A549 (cell line): Measurements from ENCODE around the gene CDH4. TPM values are rescaled to one million over a fixed set of nuclear protein-coding genes. Genes with fewer than 3 reads are reported as not detected.

Experiments
- ATAC-seq, 2 experiments: fragments of 200-7000 bp in 1 of 2; fragments of >200 bp in 1 of 2; cut with Nextera tagmentation in 1 of 2; cut with Tn5 transposase in 1 of 2; 3 replicates each; pipeline versions ENCODE4 v1.8.0 to v1.9.1; 2018 to 2020; ENCODE audit warnings: mild to moderate bottlenecking in 1 of 2, moderate library complexity in 1 of 2
- CTCF ChIA-PET: fragments of 300-600 bp; sonication (Branson Sonifier 250); formaldehyde crosslinking; extraction: SDS; loops from one replicate; lab custom pipeline; 2021; ENCODE audit warnings: antibody characterized with exemption, inconsistent platforms; lab: Yijun Ruan, JAX
- POLR2A ChIA-PET: fragments of 350-600 bp; formaldehyde crosslinking; extraction: SDS; loops from one replicate; lab custom pipeline; 2021; ENCODE audit warnings: antibody characterized with exemption, inconsistent platforms; lab: Yijun Ruan, JAX
- DNase-seq, 2 experiments: peaks; one replicate each; pipeline versions ENCODE4 v3.0.0 to v3.0.0-alpha.2; 2011 to 2016; ENCODE audit warnings: low read depth in 1 of 2, low spot score in 1 of 2
- FAIRE-seq: peaks from 2 replicates; lab custom pipeline; 2011; peaks lifted over from hg19 to GRCh38; lab: Jason Lieb, UNC
- H3K27ac ChIP-seq, 2 experiments: fragments of >200 bp; sonication (Bioruptor Twin); formaldehyde crosslinking; 3 replicates each; pipeline ENCODE4 v1.5.1; 2016 to 2017
- H3K4me1 ChIP-seq: fragments of >200 bp; sonication (Bioruptor Twin); formaldehyde crosslinking; 3 replicates; pipeline ENCODE4 v1.6.1; 2016
- H3K4me2 ChIP-seq: fragments of >200 bp; sonication (Bioruptor Twin); formaldehyde crosslinking; 3 replicates; pipeline ENCODE4 v1.6.1; 2016
- H3K4me3 ChIP-seq: fragments of >200 bp; sonication (Bioruptor Twin); formaldehyde crosslinking; 3 replicates; pipeline ENCODE4 v1.5.1; 2016
- H3K9me3 ChIP-seq: fragments of >200 bp; sonication (Bioruptor Twin); formaldehyde crosslinking; 3 replicates; pipeline ENCODE4 v1.6.1; 2016
- CBX8 ChIP-seq: fragments of 200-600 bp; sonication (generic); IDR thresholded peaks from 2 replicates; pipeline ENCODE4 v1.6.1; 2016
- E2F6 ChIP-seq: IDR thresholded peaks from 2 replicates; pipeline ENCODE4 v1.6.1; 2012; ENCODE audit warnings: low read depth, borderline replicate concordance
- FOSB ChIP-seq: fragments of 250-450 bp; sonication (Bioruptor Pico); IDR thresholded peaks from 2 replicates; pipeline ENCODE4 v1.5.0; 2020; ENCODE audit warnings: mild to moderate bottlenecking, moderate library complexity
- GATA3 ChIP-seq: IDR thresholded peaks from 2 replicates; pipeline ENCODE4 v1.6.1; 2012; ENCODE audit warnings: borderline replicate concordance
- HES2 ChIP-seq: fragments of >200 bp; sonication (Bioruptor Twin); formaldehyde crosslinking; IDR thresholded peaks from 2 replicates; pipeline ENCODE4 v1.6.1; 2016
- HEYL ChIP-seq: fragments of 250-450 bp; sonication (Bioruptor Pico); IDR thresholded peaks from 2 replicates; pipeline ENCODE4 v1.8.0; 2021; ENCODE audit warnings: mild to moderate bottlenecking, moderate library complexity
- HOXB13 ChIP-seq: fragments of 250-450 bp; sonication (Bioruptor Pico); IDR thresholded peaks from 2 replicates; pipeline ENCODE4 v1.5.0; 2020; ENCODE audit warnings: low read depth, mild to moderate bottlenecking, moderate library complexity
- KDM1A ChIP-seq: fragments of 200-600 bp; sonication (generic); IDR thresholded peaks from 2 replicates; pipeline ENCODE4 v1.6.1; 2016; ENCODE audit warnings: low read depth, mild to moderate bottlenecking
- MAX ChIP-seq: IDR thresholded peaks from 2 replicates; pipeline ENCODE4 v1.6.1; 2012
- RARB ChIP-seq: fragments of 250-450 bp; sonication (Bioruptor Pico); IDR thresholded peaks from 2 replicates; pipeline ENCODE4 v1.8.0; 2021; ENCODE audit warnings: mild to moderate bottlenecking, moderate library complexity
- REST ChIP-seq: fragments of 200-600 bp; sonication (generic); IDR thresholded peaks from 2 replicates; pipeline ENCODE4 v1.6.1; 2016; ENCODE audit warnings: antibody characterized with exemption, mild to moderate bottlenecking, moderate library complexity
- RFX5 ChIP-seq: fragments of 450-650 bp; IDR thresholded peaks from 2 replicates; pipeline ENCODE4 v1.7.1; 2014; ENCODE audit warnings: antibody characterized with exemption, mild to moderate bottlenecking, moderate library complexity
- RNF2 ChIP-seq: fragments of 200-600 bp; sonication (generic); IDR thresholded peaks from 2 replicates; pipeline ENCODE4 v1.6.1; 2016; ENCODE audit warnings: low read depth, mild to moderate bottlenecking, antibody characterized with exemption, moderate library complexity, borderline replicate concordance
- SMC3 ChIP-seq: fragments of >200 bp; sonication (Bioruptor Twin); formaldehyde crosslinking; IDR thresholded peaks from 3 replicates; pipeline ENCODE4 v1.6.1; 2018; ENCODE audit warnings: inconsistent platforms
- SREBF2 ChIP-seq: fragments of 450-650 bp; IDR thresholded peaks from 2 replicates; pipeline ENCODE4 v1.6.1; 2014; ENCODE audit warnings: mild to moderate bottlenecking, moderate library complexity
- TFCP2L1 ChIP-seq: fragments of 250-450 bp; sonication (Bioruptor Pico); IDR thresholded peaks from 2 replicates; pipeline ENCODE4 v1.5.0; 2021; ENCODE audit warnings: mild to moderate bottlenecking
- ZC3H11A ChIP-seq: fragments of 450-650 bp; IDR thresholded peaks from 2 replicates; pipeline ENCODE4 v1.6.1; 2014; ENCODE audit warnings: antibody characterized with exemption, mild to moderate bottlenecking
- ZNF302 ChIP-seq: fragments of 250-450 bp; sonication (Bioruptor Pico); IDR thresholded peaks from 2 replicates; pipeline ENCODE4 v1.9.0; 2021; ENCODE audit warnings: inconsistent platforms, mild to moderate bottlenecking, moderate library complexity
- WGBS: methylation state at CpG from one replicate; pipeline ENCODE4 v1.1.6; 2017; ENCODE audit errors: missing lambda C conversion rate; 5-methylcytosine and 5-hydroxymethylcytosine counted together
- polyA plus RNA-seq, 4 experiments: library from polyadenylated mRNA; depleted of rRNA in 3 of 4; stranded (reverse); fragments of >200 nt; fragmentation: RNase III in 1 of 4; extraction: RNeasy Plus Mini Kit Qiagen cat#74134 plus additional on column Dnase treatment in 1 of 4; gene quantifications; 2 replicates in 3 of 4; 3 replicates in 1 of 4; pipeline ENCODE4 v1.2.3, GENCODE V29; 2011 to 2017

CDH4 gene
- polyA plus RNA-seq, 2 of the 4 experiments (the other 2 are of a cell fraction) = 3.4 to 10.3 TPM

GRCh38 chr20:61370841-61371303 lies 118.8 kb downstream of the CDH4 start:
- no peak overlapping the region for H3K27ac ChIP-seq
- WGBS = 91% methylated on average over 20 of the region's 20 CpGs
- no peak overlapping the region for H3K4me2 ChIP-seq
- no peak for DNase-seq
- H3K4me3 ChIP-seq = no peak overlapping the region
- CTCF ChIA-PET = interaction anchor here (0.8 kb wide), 1 partner anchor 22 kb away, joined by 3 read pairs; no protein-coding TSS in a partner anchor
- TF ChIP-seq REST (no peak), FOSB (no peak)
- TF ChIP-seq, all 56 proteins: peak for 0
- POLR2A ChIA-PET = no interaction called here
- ATAC-seq (0 out of 6 replicates have a peak, but pooled peaks of 1 of the 2 experiments have one; percentile 25), FAIRE-seq (no peak)
- H3K9me3 ChIP-seq = 0 out of 3 replicates have a peak, but pooled peaks cover 5% of the 10 kb centered on the region
- H3K4me1 ChIP-seq = no peaks in the 10 kb centered on the region

GRCh38 chr20:61371501-61372136 lies 119.6 kb downstream of the CDH4 start:
- Histone ChIP-seq H3K4me1 (no peaks in the 10 kb centered on the region), H3K4me2 (no peak overlapping the region), H3K9me3 (0 out of 3 replicates have a peak, but pooled peaks cover 5% of the 10 kb centered on the region), H3K4me3 (no peak overlapping the region), H3K27ac (no peak overlapping the region)
- WGBS = 72% methylated on average over 20 of the region's 22 CpGs
- ATAC-seq = no peak
- no peak for TF ChIP-seq RARB (CRISPR knock-in tag)
- no peak for TF ChIP-seq HEYL (CRISPR knock-in tag)
- no peak for TF ChIP-seq RNF2
- no peak for TF ChIP-seq KDM1A
- TF ChIP-seq REST = no peak
- TF ChIP-seq CBX8 = no peak
- no peak for TF ChIP-seq E2F6
- TF ChIP-seq HES2 = no peak
- TF ChIP-seq SMC3 = no peak
- TF ChIP-seq TFCP2L1 (CRISPR knock-in tag) = no peak
- TF ChIP-seq RFX5 = no peak
- TF ChIP-seq MAX = no peak
- TF ChIP-seq SREBF2 = no peak
- no peak for TF ChIP-seq HOXB13
- no peak for TF ChIP-seq ZNF302 (CRISPR knock-in tag)
- no peak for TF ChIP-seq GATA3
- no peak for TF ChIP-seq ZC3H11A
- no peak for DNase-seq
- ChIA-PET POLR2A (no interaction called here), CTCF (no interaction called here)
- FAIRE-seq = no peak
